HepG2 (cell line): ENCODE data around the gene OAF.

Source experiments
- ELK4 ChIP-seq: sonication (generic); formaldehyde crosslinking; IDR thresholded peaks from 2 replicates; pipeline ENCODE4 v1.9.0; 2021; ENCODE audit warnings: missing genetic modification reagents, borderline replicate concordance
- SIX4 ChIP-seq: sonication (generic); formaldehyde crosslinking; IDR thresholded peaks from 2 replicates; pipeline ENCODE4 v1.4.0; 2020; ENCODE audit warnings: missing genetic modification reagents
- SMARCC2 ChIP-seq: fragments of 450-650 bp; IDR thresholded peaks from 2 replicates; pipeline ENCODE4 v1.6.1; 2017; ENCODE audit warnings: antibody characterized with exemption, mild to moderate bottlenecking

DNA sequence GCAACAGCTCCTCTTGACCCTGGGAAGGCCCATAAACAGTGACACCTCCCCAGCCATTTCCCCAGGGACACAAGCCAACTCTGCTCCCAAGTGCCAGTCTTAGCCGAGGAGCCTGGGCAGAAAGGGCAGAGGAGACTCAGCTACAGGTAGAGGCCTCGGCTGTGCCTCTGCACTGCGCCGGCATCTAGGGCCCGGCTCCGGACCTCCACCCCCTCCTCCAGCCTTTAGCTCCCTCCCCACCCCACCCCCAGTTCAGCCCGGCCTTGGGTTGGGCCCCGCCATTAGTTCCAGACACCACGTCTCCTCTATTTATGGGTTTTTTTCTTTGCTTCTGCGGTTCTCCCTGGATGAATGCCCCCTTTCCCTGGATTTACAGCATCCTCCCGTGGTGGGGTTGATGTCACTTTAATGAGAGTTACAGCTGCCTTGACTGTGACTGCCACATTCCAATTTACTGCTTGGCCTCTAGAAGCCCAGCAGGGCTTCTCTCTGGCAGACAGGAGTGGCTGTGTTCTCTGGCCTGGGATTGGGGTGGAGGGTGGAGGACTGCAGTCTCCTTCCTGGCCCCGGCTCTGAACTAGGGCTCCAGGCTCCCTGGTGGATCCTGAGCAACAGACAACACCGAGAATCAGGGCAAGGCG, 13.5 kb upstream of the OAF start:
- TF ChIP-seq SMARCC2: no peak
- no peak for TF ChIP-seq ELK4 (CRISPR knock-in tag)
- TF ChIP-seq SIX4 (CRISPR knock-in tag): no peak
